A549 (cell line): Measurements from ENCODE around the gene CWC22. TPM values are rescaled to one million over a fixed set of nuclear protein-coding genes. Genes with fewer than 3 reads are reported as not detected.

Source experiments
- ATAC-seq, 2 experiments: fragments of 200-7000 bp in 1 of 2; fragments of >200 bp in 1 of 2; cut with Nextera tagmentation in 1 of 2; cut with Tn5 transposase in 1 of 2; 3 replicates each; pipeline versions ENCODE4 v1.8.0 to v1.9.1; 2018 to 2020; ENCODE audit warnings: mild to moderate bottlenecking in 1 of 2, moderate library complexity in 1 of 2
- CTCF ChIA-PET: fragments of 300-600 bp; sonication (Branson Sonifier 250); formaldehyde crosslinking; extraction: SDS; loops from one replicate; lab custom pipeline; 2021; ENCODE audit warnings: antibody characterized with exemption, inconsistent platforms; lab: Yijun Ruan, JAX
- POLR2A ChIA-PET: fragments of 350-600 bp; formaldehyde crosslinking; extraction: SDS; loops from one replicate; lab custom pipeline; 2021; ENCODE audit warnings: antibody characterized with exemption, inconsistent platforms; lab: Yijun Ruan, JAX
- DNase-seq, 2 experiments: peaks; one replicate each; pipeline versions ENCODE4 v3.0.0 to v3.0.0-alpha.2; 2011 to 2016; ENCODE audit warnings: low read depth in 1 of 2, low spot score in 1 of 2
- FAIRE-seq: peaks from 2 replicates; lab custom pipeline; 2011; peaks lifted over from hg19 to GRCh38; lab: Jason Lieb, UNC
- H3K27ac ChIP-seq, 2 experiments: fragments of >200 bp; sonication (Bioruptor Twin); formaldehyde crosslinking; 3 replicates each; pipeline ENCODE4 v1.5.1; 2016 to 2017
- H3K4me1 ChIP-seq: fragments of >200 bp; sonication (Bioruptor Twin); formaldehyde crosslinking; 3 replicates; pipeline ENCODE4 v1.6.1; 2016
- H3K4me2 ChIP-seq: fragments of >200 bp; sonication (Bioruptor Twin); formaldehyde crosslinking; 3 replicates; pipeline ENCODE4 v1.6.1; 2016
- H3K4me3 ChIP-seq: fragments of >200 bp; sonication (Bioruptor Twin); formaldehyde crosslinking; 3 replicates; pipeline ENCODE4 v1.5.1; 2016
- H3K9me3 ChIP-seq: fragments of >200 bp; sonication (Bioruptor Twin); formaldehyde crosslinking; 3 replicates; pipeline ENCODE4 v1.6.1; 2016
- BHLHE40 ChIP-seq: IDR thresholded peaks from 2 replicates; pipeline ENCODE4 v1.6.1; 2012; ENCODE audit warnings: low read depth, low read length, inconsistent platforms
- CHD4 ChIP-seq: fragments of 200-600 bp; sonication (generic); IDR thresholded peaks from 2 replicates; pipeline ENCODE4 v1.6.1; 2016; ENCODE audit warnings: antibody characterized with exemption, mild to moderate bottlenecking, borderline replicate concordance
- EHF ChIP-seq: fragments of 250-450 bp; sonication (Bioruptor Pico); IDR thresholded peaks from 2 replicates; pipeline ENCODE4 v1.5.0; 2020; ENCODE audit warnings: mild to moderate bottlenecking
- HDAC2 ChIP-seq: fragments of 200-600 bp; sonication (generic); IDR thresholded peaks from 2 replicates; pipeline ENCODE4 v1.6.1; 2016
- HEYL ChIP-seq: fragments of 250-450 bp; sonication (Bioruptor Pico); IDR thresholded peaks from 2 replicates; pipeline ENCODE4 v1.8.0; 2021; ENCODE audit warnings: mild to moderate bottlenecking, moderate library complexity
- HOXA7 ChIP-seq: fragments of 250-450 bp; sonication (Bioruptor Pico); IDR thresholded peaks from 2 replicates; pipeline ENCODE4 v1.5.0; 2020; ENCODE audit warnings: mild to moderate bottlenecking, moderate library complexity
- HOXB5 ChIP-seq: fragments of 250-450 bp; sonication (Bioruptor Pico); IDR thresholded peaks from 2 replicates; pipeline ENCODE4 v1.5.0; 2020; ENCODE audit warnings: mild to moderate bottlenecking, moderate library complexity
- JUN ChIP-seq, 2 experiments: fragments of >200 bp; sonication (Bioruptor Twin); formaldehyde crosslinking; IDR thresholded peaks; 2 replicates in 1 of 2; 3 replicates in 1 of 2; pipeline ENCODE4 v1.6.1; 2016 to 2017
- MAZ ChIP-seq: fragments of 150-350 bp; IDR thresholded peaks from 2 replicates; pipeline ENCODE4 v1.6.1; 2014; ENCODE audit warnings: antibody characterized with exemption, low read depth, low read length, borderline replicate concordance
- NR3C1 ChIP-seq: fragments of >200 bp; sonication (Bioruptor Twin); formaldehyde crosslinking; IDR thresholded peaks from 3 replicates; pipeline ENCODE4 v1.6.1; 2017
- RARB ChIP-seq: fragments of 250-450 bp; sonication (Bioruptor Pico); IDR thresholded peaks from 2 replicates; pipeline ENCODE4 v1.8.0; 2021; ENCODE audit warnings: mild to moderate bottlenecking, moderate library complexity
- RCOR1 ChIP-seq: fragments of 150-350 bp; IDR thresholded peaks from 2 replicates; pipeline ENCODE4 v1.6.1; 2014; ENCODE audit warnings: antibody characterized with exemption, low read length, low read depth
- RNF2 ChIP-seq: fragments of 200-600 bp; sonication (generic); IDR thresholded peaks from 2 replicates; pipeline ENCODE4 v1.6.1; 2016; ENCODE audit warnings: low read depth, mild to moderate bottlenecking, antibody characterized with exemption, moderate library complexity, borderline replicate concordance
- SMC3 ChIP-seq: fragments of >200 bp; sonication (Bioruptor Twin); formaldehyde crosslinking; IDR thresholded peaks from 3 replicates; pipeline ENCODE4 v1.6.1; 2018; ENCODE audit warnings: inconsistent platforms
- SREBF2 ChIP-seq: fragments of 450-650 bp; IDR thresholded peaks from 2 replicates; pipeline ENCODE4 v1.6.1; 2014; ENCODE audit warnings: mild to moderate bottlenecking, moderate library complexity
- ZNF302 ChIP-seq: fragments of 250-450 bp; sonication (Bioruptor Pico); IDR thresholded peaks from 2 replicates; pipeline ENCODE4 v1.9.0; 2021; ENCODE audit warnings: inconsistent platforms, mild to moderate bottlenecking, moderate library complexity
- ZSCAN20 ChIP-seq: fragments of 250-450 bp; sonication (Bioruptor Pico); IDR thresholded peaks from 2 replicates; pipeline ENCODE4 v1.8.0; 2022; ENCODE audit warnings: mild to moderate bottlenecking, moderate library complexity
- WGBS: methylation state at CpG from one replicate; pipeline ENCODE4 v1.1.6; 2017; ENCODE audit errors: missing lambda C conversion rate; 5-methylcytosine and 5-hydroxymethylcytosine counted together
- polyA plus RNA-seq, 4 experiments: library from polyadenylated mRNA; depleted of rRNA in 3 of 4; stranded (reverse); fragments of >200 nt; fragmentation: RNase III in 1 of 4; extraction: RNeasy Plus Mini Kit Qiagen cat#74134 plus additional on column Dnase treatment in 1 of 4; gene quantifications; 2 replicates in 3 of 4; 3 replicates in 1 of 4; pipeline ENCODE4 v1.2.3, GENCODE V29; 2011 to 2017
- TF ChIP-seq, protein P1 (sequence below): fragments of 150-350 bp; IDR thresholded peaks from 2 replicates; pipeline ENCODE4 v1.6.1; 2014; ENCODE audit warnings: low read depth, mild to moderate bottlenecking, low read length
- TF ChIP-seq, protein P2 (sequence below): fragments of >200 bp; sonication (Bioruptor Twin); formaldehyde crosslinking; IDR thresholded peaks from 3 replicates; pipeline ENCODE4 v1.5.1; 2016
- TF ChIP-seq, protein P3 (sequence below): IDR thresholded peaks from 2 replicates; pipeline ENCODE4 v1.6.1; 2012
- TF ChIP-seq, protein P4 (sequence below): fragments of >200 bp; sonication (Bioruptor Twin); formaldehyde crosslinking; IDR thresholded peaks from 3 replicates; pipeline ENCODE4 v1.6.1; 2016
- TF ChIP-seq, protein P5 (sequence below): IDR thresholded peaks from 2 replicates; pipeline ENCODE4 v1.6.1; 2012
- TF ChIP-seq, protein P6 (sequence below): fragments of 250-450 bp; sonication (Bioruptor Pico); IDR thresholded peaks from 2 replicates; pipeline ENCODE4 v1.5.0; 2020; ENCODE audit warnings: low read depth, mild to moderate bottlenecking, moderate library complexity
- TF ChIP-seq, protein P7 (sequence below): IDR thresholded peaks from 2 replicates; pipeline ENCODE4 v1.6.1; 2012; ENCODE audit warnings: low read depth, borderline replicate concordance

CWC22 gene
- polyA plus RNA-seq, 2 of the 4 experiments (the other 2 are of a cell fraction): 7.5 to 14.8 TPM

DNA sequence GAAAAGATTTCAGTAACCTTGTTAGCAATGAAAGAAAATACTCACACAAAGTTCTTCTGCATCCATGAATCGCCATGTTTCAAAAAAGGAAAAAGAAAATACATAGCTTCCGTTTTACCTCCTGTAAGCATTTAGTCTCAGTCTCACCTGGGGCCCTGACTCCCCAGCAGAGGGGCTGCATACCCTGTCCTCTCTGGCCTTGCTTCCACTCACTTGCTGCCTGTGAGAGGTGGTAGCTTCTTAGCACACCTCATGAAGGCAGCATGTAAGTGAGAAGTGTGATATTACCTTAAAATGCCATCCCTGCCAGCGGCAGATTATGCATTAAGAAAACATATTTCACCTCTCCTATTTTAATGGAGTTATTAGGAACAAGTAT lies 96.4 kb downstream of the CWC22 start:
- no peak overlapping the region for H3K27ac ChIP-seq
- no peak for FAIRE-seq
- CTCF ChIA-PET: no interaction called here
- no peak for ATAC-seq
- H3K9me3 ChIP-seq: no peaks in the 10 kb centered on the region
- no peaks in the 10 kb centered on the region for H3K4me1 ChIP-seq
- TF ChIP-seq HOXA7 (CRISPR knock-in tag) (no peak), NR3C1 (no peak)
- TF ChIP-seq, protein P1, sequence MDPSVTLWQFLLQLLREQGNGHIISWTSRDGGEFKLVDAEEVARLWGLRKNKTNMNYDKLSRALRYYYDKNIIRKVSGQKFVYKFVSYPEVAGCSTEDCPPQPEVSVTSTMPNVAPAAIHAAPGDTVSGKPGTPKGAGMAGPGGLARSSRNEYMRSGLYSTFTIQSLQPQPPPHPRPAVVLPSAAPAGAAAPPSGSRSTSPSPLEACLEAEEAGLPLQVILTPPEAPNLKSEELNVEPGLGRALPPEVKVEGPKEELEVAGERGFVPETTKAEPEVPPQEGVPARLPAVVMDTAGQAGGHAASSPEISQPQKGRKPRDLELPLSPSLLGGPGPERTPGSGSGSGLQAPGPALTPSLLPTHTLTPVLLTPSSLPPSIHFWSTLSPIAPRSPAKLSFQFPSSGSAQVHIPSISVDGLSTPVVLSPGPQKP: no peak
- TF ChIP-seq, protein P2, sequence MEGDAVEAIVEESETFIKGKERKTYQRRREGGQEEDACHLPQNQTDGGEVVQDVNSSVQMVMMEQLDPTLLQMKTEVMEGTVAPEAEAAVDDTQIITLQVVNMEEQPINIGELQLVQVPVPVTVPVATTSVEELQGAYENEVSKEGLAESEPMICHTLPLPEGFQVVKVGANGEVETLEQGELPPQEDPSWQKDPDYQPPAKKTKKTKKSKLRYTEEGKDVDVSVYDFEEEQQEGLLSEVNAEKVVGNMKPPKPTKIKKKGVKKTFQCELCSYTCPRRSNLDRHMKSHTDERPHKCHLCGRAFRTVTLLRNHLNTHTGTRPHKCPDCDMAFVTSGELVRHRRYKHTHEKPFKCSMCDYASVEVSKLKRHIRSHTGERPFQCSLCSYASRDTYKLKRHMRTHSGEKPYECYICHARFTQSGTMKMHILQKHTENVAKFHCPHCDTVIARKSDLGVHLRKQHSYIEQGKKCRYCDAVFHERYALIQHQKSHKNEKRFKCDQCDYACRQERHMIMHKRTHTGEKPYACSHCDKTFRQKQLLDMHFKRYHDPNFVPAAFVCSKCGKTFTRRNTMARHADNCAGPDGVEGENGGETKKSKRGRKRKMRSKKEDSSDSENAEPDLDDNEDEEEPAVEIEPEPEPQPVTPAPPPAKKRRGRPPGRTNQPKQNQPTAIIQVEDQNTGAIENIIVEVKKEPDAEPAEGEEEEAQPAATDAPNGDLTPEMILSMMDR: no peak
- TF ChIP-seq, protein P3, sequence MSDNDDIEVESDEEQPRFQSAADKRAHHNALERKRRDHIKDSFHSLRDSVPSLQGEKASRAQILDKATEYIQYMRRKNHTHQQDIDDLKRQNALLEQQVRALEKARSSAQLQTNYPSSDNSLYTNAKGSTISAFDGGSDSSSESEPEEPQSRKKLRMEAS: no peak
- POLR2A ChIA-PET: no interaction called here
- no peak overlapping the region for H3K4me3 ChIP-seq
- 16% methylated on average over 3 of the region's 3 CpGs for WGBS
- no peak overlapping the region for H3K4me2 ChIP-seq
- no peak for DNase-seq

DNA sequence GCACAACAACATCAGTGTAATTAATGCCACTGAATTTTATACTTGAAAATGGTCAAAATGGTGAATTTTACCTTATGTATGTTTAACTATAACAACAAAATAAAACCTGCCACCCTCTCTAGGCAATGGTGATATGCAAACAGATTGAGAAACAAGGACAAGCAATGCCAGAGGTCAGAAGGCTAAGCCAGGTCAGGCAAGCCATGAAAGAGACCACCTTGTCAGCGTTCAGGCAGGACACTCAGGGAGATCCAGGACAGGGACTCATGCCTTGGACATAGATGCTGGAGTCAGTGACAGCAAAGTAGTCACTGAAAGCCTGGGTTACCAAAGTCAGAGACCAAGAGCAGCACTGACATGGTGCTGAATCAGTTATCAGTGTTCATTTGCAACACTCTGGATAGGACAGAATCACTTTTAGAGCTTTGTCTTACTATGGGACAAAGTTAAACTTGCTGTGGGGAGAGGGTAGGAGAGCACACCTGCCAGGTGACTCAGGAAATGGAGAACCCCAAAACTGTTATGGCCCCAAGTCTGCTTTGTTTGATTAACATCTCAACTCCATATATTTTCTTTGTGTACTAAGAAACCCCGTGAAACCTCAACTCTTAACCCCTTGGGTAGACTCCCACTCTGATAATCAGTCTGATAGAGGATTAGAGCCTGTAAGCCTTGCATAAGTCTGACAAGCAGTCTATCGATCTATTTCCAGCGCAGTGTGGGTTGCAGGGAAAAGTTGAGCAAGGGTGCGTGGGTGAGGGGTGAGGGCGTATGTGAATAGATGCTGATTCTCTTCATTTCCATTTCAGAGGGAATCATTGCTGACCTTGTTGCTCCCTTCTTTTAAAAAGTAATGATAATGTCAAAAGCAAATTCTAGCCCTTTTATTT lies 97.0 kb downstream of the CWC22 start:
- DNase-seq (no peak), ATAC-seq (no peak), FAIRE-seq (no peak)
- ChIA-PET CTCF (no interaction called here), POLR2A (no interaction called here)
- Histone ChIP-seq H3K4me2 (no peak overlapping the region), H3K9me3 (no peaks in the 10 kb centered on the region), H3K27ac (no peak overlapping the region), H3K4me1 (no peaks in the 10 kb centered on the region), H3K4me3 (no peak overlapping the region)
- TF ChIP-seq HEYL (CRISPR knock-in tag): no peak
- no peak for TF ChIP-seq MAZ
- WGBS: 44% methylated on average over 6 of the region's 6 CpGs

DNA sequence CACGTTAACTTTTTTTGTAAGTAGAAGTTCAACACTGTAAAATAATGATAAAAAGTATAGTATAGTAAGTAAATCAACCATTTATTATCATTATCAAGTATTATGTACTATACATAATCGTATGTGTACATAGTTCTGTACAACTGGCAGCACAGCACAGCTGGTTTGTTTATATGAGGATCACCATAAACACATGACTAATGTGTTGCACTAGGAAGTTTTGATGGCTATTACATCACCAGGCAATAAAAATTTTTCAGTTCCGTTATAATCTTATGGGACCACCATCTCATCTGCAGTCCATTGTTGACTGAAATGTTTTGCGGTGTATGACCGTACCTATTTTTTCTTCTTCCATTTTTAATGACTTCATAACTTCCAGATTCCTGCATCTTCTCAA lies 106.4 kb downstream of the CWC22 start:
- POLR2A ChIA-PET: no interaction called here
- CTCF ChIA-PET: no interaction called here
- H3K4me1 ChIP-seq: no peaks in the 10 kb centered on the region
- no peaks in the 10 kb centered on the region for H3K9me3 ChIP-seq
- H3K27ac ChIP-seq: no peak overlapping the region
- H3K4me3 ChIP-seq: no peak overlapping the region
- H3K4me2 ChIP-seq: no peak overlapping the region
- ATAC-seq: no peak
- DNase-seq: no peak
- WGBS: 53% methylated on average over 5 of the region's 5 CpGs
- FAIRE-seq: no peak
- TF ChIP-seq CHD4 (no peak), ZSCAN20 (CRISPR knock-in tag) (no peak), ZNF302 (CRISPR knock-in tag) (no peak), HOXB5 (CRISPR knock-in tag) (no peak), RARB (CRISPR knock-in tag) (no peak), SMC3 (no peak), RCOR1 (no peak), HDAC2 (no peak), NR3C1 (no peak), EHF (no peak), BHLHE40 (no peak), RNF2 (no peak), JUN (IDR thresholded peaks at IDR 0.05) (no peak), SREBF2 (no peak)
- TF ChIP-seq, protein P4, sequence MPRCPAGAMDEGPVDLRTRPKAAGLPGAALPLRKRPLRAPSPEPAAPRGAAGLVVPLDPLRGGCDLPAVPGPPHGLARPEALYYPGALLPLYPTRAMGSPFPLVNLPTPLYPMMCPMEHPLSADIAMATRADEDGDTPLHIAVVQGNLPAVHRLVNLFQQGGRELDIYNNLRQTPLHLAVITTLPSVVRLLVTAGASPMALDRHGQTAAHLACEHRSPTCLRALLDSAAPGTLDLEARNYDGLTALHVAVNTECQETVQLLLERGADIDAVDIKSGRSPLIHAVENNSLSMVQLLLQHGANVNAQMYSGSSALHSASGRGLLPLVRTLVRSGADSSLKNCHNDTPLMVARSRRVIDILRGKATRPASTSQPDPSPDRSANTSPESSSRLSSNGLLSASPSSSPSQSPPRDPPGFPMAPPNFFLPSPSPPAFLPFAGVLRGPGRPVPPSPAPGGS: no peak
- TF ChIP-seq, protein P5, sequence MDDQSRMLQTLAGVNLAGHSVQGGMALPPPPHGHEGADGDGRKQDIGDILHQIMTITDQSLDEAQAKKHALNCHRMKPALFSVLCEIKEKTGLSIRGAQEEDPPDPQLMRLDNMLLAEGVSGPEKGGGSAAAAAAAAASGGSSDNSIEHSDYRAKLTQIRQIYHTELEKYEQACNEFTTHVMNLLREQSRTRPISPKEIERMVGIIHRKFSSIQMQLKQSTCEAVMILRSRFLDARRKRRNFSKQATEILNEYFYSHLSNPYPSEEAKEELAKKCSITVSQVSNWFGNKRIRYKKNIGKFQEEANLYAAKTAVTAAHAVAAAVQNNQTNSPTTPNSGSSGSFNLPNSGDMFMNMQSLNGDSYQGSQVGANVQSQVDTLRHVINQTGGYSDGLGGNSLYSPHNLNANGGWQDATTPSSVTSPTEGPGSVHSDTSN: no peak
- TF ChIP-seq, protein P2: no peak
- TF ChIP-seq, protein P6, sequence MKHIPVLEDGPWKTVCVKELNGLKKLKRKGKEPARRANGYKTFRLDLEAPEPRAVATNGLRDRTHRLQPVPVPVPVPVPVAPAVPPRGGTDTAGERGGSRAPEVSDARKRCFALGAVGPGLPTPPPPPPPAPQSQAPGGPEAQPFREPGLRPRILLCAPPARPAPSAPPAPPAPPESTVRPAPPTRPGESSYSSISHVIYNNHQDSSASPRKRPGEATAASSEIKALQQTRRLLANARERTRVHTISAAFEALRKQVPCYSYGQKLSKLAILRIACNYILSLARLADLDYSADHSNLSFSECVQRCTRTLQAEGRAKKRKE: no peak
- TF ChIP-seq, protein P7, sequence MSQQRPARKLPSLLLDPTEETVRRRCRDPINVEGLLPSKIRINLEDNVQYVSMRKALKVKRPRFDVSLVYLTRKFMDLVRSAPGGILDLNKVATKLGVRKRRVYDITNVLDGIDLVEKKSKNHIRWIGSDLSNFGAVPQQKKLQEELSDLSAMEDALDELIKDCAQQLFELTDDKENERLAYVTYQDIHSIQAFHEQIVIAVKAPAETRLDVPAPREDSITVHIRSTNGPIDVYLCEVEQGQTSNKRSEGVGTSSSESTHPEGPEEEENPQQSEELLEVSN: no peak
